Measurements from ENCODE around the gene PDE7B. TPM values are rescaled to one million over a fixed set of nuclear protein-coding genes. Genes with fewer than 3 reads are reported as not detected.
A peak's percentile ranks its signal among the peaks of the same experiment; 100 is the strongest.
"Not testable (repeated sequence)": the region's sequence is repeated elsewhere in the genome, so short reads cannot be mapped to it uniquely, and the experiment has no call there.

Gene PDE7B
- total RNA-seq, 1 donor from 2014 or later, result 12.6 TPM

GRCh38 chr6:135858931-135859330, 7.4 kb downstream of the PDE7B start:
- Histone ChIP-seq H3K4me3 (no peak overlapping the region), H3K27ac (replicated peaks) (no peak overlapping the region), H3K9me3 (replicated peaks) (no peaks in the 10 kb centered on the region), H3K36me3 (peaks cover 6% of the 10 kb centered on the region), H3K27me3 (ENCODE audit: low read depth) (no peaks in the 10 kb centered on the region), H3K4me1 (peaks cover 38% of the 10 kb centered on the region)
- DNase-seq, result no peak
- intact Hi-C loops (cut with micrococcal nuclease), result no loop called here
- TF ChIP-seq CTCF (IDR thresholded peaks at IDR 0.05; ENCODE audit: borderline replicate concordance), result no peak

DNA sequence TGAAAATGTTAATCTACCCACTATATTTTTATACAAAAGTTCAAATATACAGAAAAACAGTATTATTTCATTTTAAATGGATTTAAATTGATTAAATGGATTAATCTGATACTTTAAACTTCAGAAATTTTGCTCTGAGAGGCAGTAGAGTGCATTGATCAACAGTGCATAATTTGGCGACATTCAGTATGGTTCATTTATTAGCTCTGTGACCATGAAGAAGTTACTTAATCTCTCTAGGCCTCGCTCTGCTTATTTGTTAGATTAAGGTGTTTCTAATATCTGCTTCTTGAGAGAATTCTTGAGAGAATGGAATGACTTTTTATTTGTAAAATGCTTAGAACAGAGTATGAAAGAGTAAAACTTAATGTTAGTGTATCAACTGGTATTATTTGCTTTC, 8.9 kb downstream of the PDE7B start:
- Histone ChIP-seq H3K27me3 (ENCODE audit: low read depth) (no peaks in the 10 kb centered on the region), H3K9me3 (replicated peaks) (peaks cover 6% of the 10 kb centered on the region), H3K27ac (replicated peaks) (no peak overlapping the region), H3K4me1 (peaks cover 28% of the 10 kb centered on the region), H3K36me3 (peaks cover 6% of the 10 kb centered on the region), H3K4me3 (no peak overlapping the region)
- intact Hi-C loops (cut with micrococcal nuclease), result no loop called here
- no peak for DNase-seq
- no peak for TF ChIP-seq CTCF (IDR thresholded peaks at IDR 0.05; ENCODE audit: borderline replicate concordance)

GRCh38 chr6:135861189-135861588, 9.7 kb downstream of the PDE7B start:
- intact Hi-C loops (cut with micrococcal nuclease), result no loop called here
- no peak for TF ChIP-seq CTCF (IDR thresholded peaks at IDR 0.05; ENCODE audit: borderline replicate concordance)

GRCh38 chr6:135864929-135865328, 13.4 kb downstream of the PDE7B start:
- H3K27me3 ChIP-seq (ENCODE audit: low read depth); H3K36me3 ChIP-seq; H3K4me3 ChIP-seq; intact Hi-C loops (cut with micrococcal nuclease); H3K27ac ChIP-seq (replicated peaks); H3K9me3 ChIP-seq (replicated peaks); DNase-seq: not testable (repeated sequence)
- H3K4me1 ChIP-seq, result peaks cover 36% of the 10 kb centered on the region

More at GRCh38 chr6:135861189-135861588, 9.7 kb downstream of the PDE7B start:
- no peak overlapping the region for H3K4me3 ChIP-seq
- H3K27me3 ChIP-seq (ENCODE audit: low read depth), result no peaks in the 10 kb centered on the region
- peaks cover 6% of the 10 kb centered on the region for H3K36me3 ChIP-seq
- no peak overlapping the region for H3K27ac ChIP-seq (replicated peaks)
- H3K9me3 ChIP-seq (replicated peaks), result peaks cover 6% of the 10 kb centered on the region
- no peak for DNase-seq
- peaks cover 33% of the 10 kb centered on the region for H3K4me1 ChIP-seq

GRCh38 chr6:135866445-135867123, 15.1 kb downstream of the PDE7B start:
- DNase-seq, result no peak
- intact Hi-C loops (cut with micrococcal nuclease), result no loop called here
- Histone ChIP-seq H3K27me3 (ENCODE audit: low read depth) (no peaks in the 10 kb centered on the region), H3K36me3 (no peaks in the 10 kb centered on the region), H3K4me1 (peaks cover 45% of the 10 kb centered on the region), H3K27ac (replicated peaks) (peak overlapping the region; percentile 54), H3K4me3 (peak overlapping the region; percentile 48), H3K9me3 (replicated peaks) (peaks cover 6% of the 10 kb centered on the region)
- TF ChIP-seq CTCF (IDR thresholded peaks at IDR 0.05; ENCODE audit: borderline replicate concordance), result no peak

DNA sequence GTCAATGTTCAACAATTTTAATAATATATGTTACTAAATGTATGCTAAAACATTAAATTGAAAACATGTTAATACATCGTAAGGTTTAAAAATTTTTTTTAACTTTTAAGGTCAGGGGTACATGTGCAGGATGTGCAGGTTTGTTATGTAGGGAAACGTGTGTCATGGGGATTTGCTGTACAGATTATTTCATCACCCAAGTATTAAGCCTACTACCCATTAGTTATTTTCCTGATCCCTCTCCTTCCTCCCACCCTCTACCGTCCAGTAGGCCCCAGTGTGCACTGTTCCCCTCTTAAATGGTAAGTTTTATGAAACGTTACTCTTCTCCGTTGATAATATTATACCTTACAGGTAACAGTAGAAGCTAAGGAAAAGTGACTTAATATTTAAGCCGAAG, 15.8 kb downstream of the PDE7B start:
- Histone ChIP-seq H3K27ac (replicated peaks) (peak overlapping the region; percentile 54), H3K27me3 (ENCODE audit: low read depth) (no peaks in the 10 kb centered on the region), H3K4me1 (peaks cover 45% of the 10 kb centered on the region), H3K9me3 (replicated peaks) (peaks cover 6% of the 10 kb centered on the region), H3K36me3 (no peaks in the 10 kb centered on the region), H3K4me3 (peak overlapping the region; percentile 48)
- TF ChIP-seq CTCF (IDR thresholded peaks at IDR 0.05; ENCODE audit: borderline replicate concordance), result no peak
- intact Hi-C loops (cut with micrococcal nuclease), result no loop called here
- no peak for DNase-seq

Measured in left ventricle myocardium inferior (tissue), 1 donor.